GM12891 (cell line): Measurements from ENCODE around the gene GPRC6A.

Experiments used
- PAX5 ChIP-seq: IDR thresholded peaks from 2 replicates; pipeline ENCODE4 v1.6.1; 2011; ENCODE audit warnings: low read length, moderate library complexity, mild to moderate bottlenecking; ENCODE audit not compliant: insufficient read depth, severe bottlenecking
- POLR2A ChIP-seq: IDR thresholded peaks from 2 replicates; pipeline ENCODE4 v1.6.1; 2011; ENCODE audit warnings: low read depth, low read length, control low read depth
- POLR2AphosphoS5 ChIP-seq: IDR thresholded peaks from 2 replicates; pipeline ENCODE4 v1.6.1; 2011; ENCODE audit warnings: low read depth, low read length, control low read depth
- POU2F2 ChIP-seq: IDR thresholded peaks from 2 replicates; pipeline ENCODE4 v1.6.1; 2011; ENCODE audit warnings: low read depth, mild to moderate bottlenecking, control low read depth, low read length, moderate library complexity
- TAF1 ChIP-seq: IDR thresholded peaks from 2 replicates; pipeline ENCODE4 v1.6.1; 2011; ENCODE audit warnings: low read depth, low read length, control low read depth

DNA sequence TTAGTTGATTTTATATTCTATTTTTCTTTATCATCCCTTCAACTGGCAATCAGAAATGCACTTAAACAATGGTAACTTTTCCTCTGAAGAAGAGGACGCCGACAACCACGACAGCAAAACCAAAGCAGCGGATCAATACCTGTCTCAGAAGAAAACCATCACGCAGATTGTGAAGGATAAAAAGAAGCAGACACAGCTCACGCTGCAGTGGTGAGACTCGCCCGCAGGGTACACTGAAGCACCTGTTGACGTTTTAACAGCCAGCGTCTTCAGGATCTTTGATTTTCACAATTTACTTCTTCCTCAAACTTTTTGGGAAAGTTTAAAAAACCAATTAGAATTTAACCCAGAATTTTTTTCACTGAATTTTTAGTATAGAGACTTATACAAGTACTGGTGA, 48.9 kb upstream of the GPRC6A start:
- no peak for TF ChIP-seq POLR2A
- TF ChIP-seq POLR2AphosphoS5: no peak
- no peak for TF ChIP-seq TAF1
- no peak for TF ChIP-seq POU2F2
- no peak for TF ChIP-seq PAX5
